OCI-LY3 (cell line): ENCODE measurements around the gene GPRASP1.
"Not testable (repeated sequence)": the region's sequence is repeated elsewhere in the genome, so short reads cannot be mapped to it uniquely, and the experiment has no call there.

Experiments
- EZH2phosphoT487 ChIP-seq: fragments of 200-600 bp; shearing (Covaris generic); IDR thresholded peaks from 2 replicates; pipeline ENCODE4 v1.6.1; 2018; ENCODE audit warnings: antibody characterized with exemption, mixed run types, low read depth
- TF ChIP-seq, protein P1 (sequence below): fragments of 200-600, 300-600 bp; sonication (generic); IDR thresholded peaks from 2 replicates; pipeline ENCODE4 v1.5.1; 2014; ENCODE audit warnings: antibody characterized with exemption, low read length, low read depth

DNA sequence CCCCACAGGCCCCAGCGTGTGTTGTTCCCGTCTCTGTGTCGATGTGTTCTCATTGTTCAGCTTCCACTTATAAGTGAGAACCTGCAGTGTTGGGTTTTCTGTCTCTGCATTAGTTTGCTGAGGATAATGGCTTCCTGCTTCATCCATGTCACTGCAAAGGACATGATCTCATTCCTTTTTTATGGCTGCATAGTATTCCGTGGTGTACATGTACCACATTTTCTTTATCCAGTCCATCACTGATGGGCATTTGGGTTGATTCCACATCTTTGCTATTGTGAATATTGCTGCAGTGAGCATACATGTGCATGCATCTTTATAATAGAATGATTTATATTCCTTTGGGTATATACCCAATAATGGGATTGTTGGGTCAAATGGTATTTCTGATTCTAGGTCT lies 12.5 kb downstream of the GPRASP1 start:
- TF ChIP-seq, protein P1, sequence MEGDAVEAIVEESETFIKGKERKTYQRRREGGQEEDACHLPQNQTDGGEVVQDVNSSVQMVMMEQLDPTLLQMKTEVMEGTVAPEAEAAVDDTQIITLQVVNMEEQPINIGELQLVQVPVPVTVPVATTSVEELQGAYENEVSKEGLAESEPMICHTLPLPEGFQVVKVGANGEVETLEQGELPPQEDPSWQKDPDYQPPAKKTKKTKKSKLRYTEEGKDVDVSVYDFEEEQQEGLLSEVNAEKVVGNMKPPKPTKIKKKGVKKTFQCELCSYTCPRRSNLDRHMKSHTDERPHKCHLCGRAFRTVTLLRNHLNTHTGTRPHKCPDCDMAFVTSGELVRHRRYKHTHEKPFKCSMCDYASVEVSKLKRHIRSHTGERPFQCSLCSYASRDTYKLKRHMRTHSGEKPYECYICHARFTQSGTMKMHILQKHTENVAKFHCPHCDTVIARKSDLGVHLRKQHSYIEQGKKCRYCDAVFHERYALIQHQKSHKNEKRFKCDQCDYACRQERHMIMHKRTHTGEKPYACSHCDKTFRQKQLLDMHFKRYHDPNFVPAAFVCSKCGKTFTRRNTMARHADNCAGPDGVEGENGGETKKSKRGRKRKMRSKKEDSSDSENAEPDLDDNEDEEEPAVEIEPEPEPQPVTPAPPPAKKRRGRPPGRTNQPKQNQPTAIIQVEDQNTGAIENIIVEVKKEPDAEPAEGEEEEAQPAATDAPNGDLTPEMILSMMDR, result not testable (repeated sequence)
- TF ChIP-seq EZH2phosphoT487, result not testable (repeated sequence)
